ENCODE data around the gene SLC10A1.

Gene SLC10A1

GRCh38 chr14:69822456-69822855 lies 25.4 kb upstream of the SLC10A1 start:
- Mint-ChIP-seq H3K27ac (no peak overlapping the region), H3K9me3 (peaks cover 12% of the 10 kb centered on the region), H3K4me1 (no peaks in the 10 kb centered on the region), H3K4me3 (no peak overlapping the region), H3K27me3 (ENCODE audit: low read depth) (peaks cover 18% of the 10 kb centered on the region), H3K36me3 (ENCODE audit: low read depth) (no peaks in the 10 kb centered on the region)
- TF ChIP-seq, protein P1, sequence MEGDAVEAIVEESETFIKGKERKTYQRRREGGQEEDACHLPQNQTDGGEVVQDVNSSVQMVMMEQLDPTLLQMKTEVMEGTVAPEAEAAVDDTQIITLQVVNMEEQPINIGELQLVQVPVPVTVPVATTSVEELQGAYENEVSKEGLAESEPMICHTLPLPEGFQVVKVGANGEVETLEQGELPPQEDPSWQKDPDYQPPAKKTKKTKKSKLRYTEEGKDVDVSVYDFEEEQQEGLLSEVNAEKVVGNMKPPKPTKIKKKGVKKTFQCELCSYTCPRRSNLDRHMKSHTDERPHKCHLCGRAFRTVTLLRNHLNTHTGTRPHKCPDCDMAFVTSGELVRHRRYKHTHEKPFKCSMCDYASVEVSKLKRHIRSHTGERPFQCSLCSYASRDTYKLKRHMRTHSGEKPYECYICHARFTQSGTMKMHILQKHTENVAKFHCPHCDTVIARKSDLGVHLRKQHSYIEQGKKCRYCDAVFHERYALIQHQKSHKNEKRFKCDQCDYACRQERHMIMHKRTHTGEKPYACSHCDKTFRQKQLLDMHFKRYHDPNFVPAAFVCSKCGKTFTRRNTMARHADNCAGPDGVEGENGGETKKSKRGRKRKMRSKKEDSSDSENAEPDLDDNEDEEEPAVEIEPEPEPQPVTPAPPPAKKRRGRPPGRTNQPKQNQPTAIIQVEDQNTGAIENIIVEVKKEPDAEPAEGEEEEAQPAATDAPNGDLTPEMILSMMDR (IDR thresholded peaks at IDR 0.05; ENCODE audit: unreplicated experiment in 3 of 3) = no peak

- peaks cover 3% of the 10 kb centered on the region for H3K9me3 Mint-ChIP-seq
- H3K4me3 Mint-ChIP-seq = no peak overlapping the region
- TF ChIP-seq, protein P1 (IDR thresholded peaks at IDR 0.05; ENCODE audit: unreplicated experiment in 3 of 3) = no peak
- H3K36me3 Mint-ChIP-seq (ENCODE audit: low read depth) = no peaks in the 10 kb centered on the region
- H3K4me1 Mint-ChIP-seq = no peaks in the 10 kb centered on the region
- H3K27ac Mint-ChIP-seq = no peak overlapping the region
- peaks cover 18% of the 10 kb centered on the region for H3K27me3 Mint-ChIP-seq (ENCODE audit: low read depth)
Observed at GRCh38 chr14:69820991-69821390, 23.9 kb upstream of the SLC10A1 start.

GRCh38 chr14:69819607-69820006 lies 22.6 kb upstream of the SLC10A1 start:
- Mint-ChIP-seq H3K27ac (no peak overlapping the region), H3K36me3 (ENCODE audit: low read depth) (no peaks in the 10 kb centered on the region), H3K4me1 (no peaks in the 10 kb centered on the region), H3K4me3 (no peak overlapping the region), H3K27me3 (ENCODE audit: low read depth) (peaks cover 18% of the 10 kb centered on the region), H3K9me3 (no peaks in the 10 kb centered on the region)
- TF ChIP-seq, protein P1 (IDR thresholded peaks at IDR 0.05; ENCODE audit: unreplicated experiment in 3 of 3) = no peak

- Mint-ChIP-seq H3K27ac (no peak overlapping the region), H3K27me3 (ENCODE audit: low read depth) (peaks cover 20% of the 10 kb centered on the region), H3K4me1 (no peaks in the 10 kb centered on the region), H3K36me3 (ENCODE audit: low read depth) (no peaks in the 10 kb centered on the region), H3K9me3 (no peaks in the 10 kb centered on the region), H3K4me3 (no peak overlapping the region)
- TF ChIP-seq, protein P1 (IDR thresholded peaks at IDR 0.05; ENCODE audit: unreplicated experiment in 3 of 3) = peak; percentile 84 to 87 (median 84)
Observed at GRCh38 chr14:69818758-69819191, 21.7 kb upstream of the SLC10A1 start.

DNA sequence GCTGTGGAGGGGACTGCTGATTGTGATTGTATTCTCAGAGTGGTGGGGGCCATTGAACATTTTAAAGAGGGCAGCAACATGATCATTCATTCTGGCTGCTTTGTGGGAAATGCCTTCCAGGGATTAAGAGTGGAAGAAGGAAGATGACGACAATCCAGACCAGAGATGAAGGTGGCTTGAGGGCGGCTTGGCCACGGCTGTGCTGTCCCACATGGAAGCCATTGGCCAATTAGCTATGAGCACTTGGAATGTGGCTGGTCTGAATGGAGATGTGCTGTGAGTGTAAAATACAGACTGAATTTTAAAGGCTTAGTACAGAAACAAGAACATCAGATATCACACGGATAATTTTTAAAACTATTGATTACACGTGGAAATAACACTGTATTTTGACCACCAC lies 19.2 kb upstream of the SLC10A1 start:
- Mint-ChIP-seq H3K27me3 (ENCODE audit: low read depth) (peaks cover 25% of the 10 kb centered on the region), H3K36me3 (ENCODE audit: low read depth) (no peaks in the 10 kb centered on the region), H3K27ac (no peak overlapping the region), H3K9me3 (no peaks in the 10 kb centered on the region), H3K4me1 (no peaks in the 10 kb centered on the region), H3K4me3 (no peak overlapping the region)
- TF ChIP-seq, protein P1 (IDR thresholded peaks at IDR 0.05; ENCODE audit: unreplicated experiment in 3 of 3) = no peak

GRCh38 chr14:69815556-69815955 lies 18.5 kb upstream of the SLC10A1 start:
- Mint-ChIP-seq H3K4me3 (no peak overlapping the region), H3K27me3 (ENCODE audit: low read depth) (peaks cover 28% of the 10 kb centered on the region), H3K4me1 (no peaks in the 10 kb centered on the region), H3K27ac (no peak overlapping the region), H3K9me3 (no peaks in the 10 kb centered on the region), H3K36me3 (ENCODE audit: low read depth) (no peaks in the 10 kb centered on the region)
- TF ChIP-seq, protein P1 (IDR thresholded peaks at IDR 0.05; ENCODE audit: unreplicated experiment in 3 of 3) = no peak

Measured in nephron (organoid).